OCI-LY7 (cell line): Measurements from ENCODE around the gene LDLRAD4.
"Not testable (repeated sequence)": the region's sequence is repeated elsewhere in the genome, so short reads cannot be mapped to it uniquely, and the experiment has no call there.

ENCODE experiments used
- CTCF ChIP-seq: fragments of 200-600 bp; sonication (generic); conservative IDR thresholded peaks from 2 replicates; pipeline ENCODE4 v1.5.1; 2014; ENCODE audit warnings: mild to moderate bottlenecking, antibody characterized with exemption, low read length, moderate library complexity, mixed read lengths
- EZH2phosphoT487 ChIP-seq: fragments of 200-600 bp; sonication (generic); IDR thresholded peaks from 2 replicates; pipeline ENCODE4 v1.6.1; 2018; ENCODE audit warnings: low read depth, borderline replicate concordance, mild to moderate bottlenecking, mixed run types, antibody characterized with exemption, low read length, moderate library complexity, mixed read lengths

GRCh38 chr18:13690060-13690459 is 471.5 kb downstream of the LDLRAD4 start:
- not testable (repeated sequence) for TF ChIP-seq CTCF, EZH2phosphoT487
